Left lung (tissue), 10 donors: ENCODE data around the gene CSRNP2. TPM values are rescaled to one million over a fixed set of nuclear protein-coding genes. Genes with fewer than 3 reads are reported as not detected.

Experiments used
- ATAC-seq: fragments of 200-7000 bp; cut with Tn5 transposase; one replicate; pipeline ENCODE4 v1.9.1; 2020; ENCODE audit warnings: moderate library complexity
- DNase-seq, 4 donors: peaks; one replicate each; pipeline ENCODE4 v3.0.0-alpha.2; 2013 to 2020
- H3K27ac ChIP-seq, 2 donors: fragments of 200-600 bp; sonication (generic) in 1 of 2; one replicate each; pipeline versions ENCODE4 v1.5.0 to v1.8.0; 2020 to 2021
- H3K27me3 ChIP-seq, 2 donors: fragments of 200-600 bp; sonication (generic) in 1 of 2; one replicate each; pipeline versions ENCODE4 v1.5.0 to v1.8.0; 2020 to 2021
- H3K36me3 ChIP-seq, 2 donors: fragments of 200-600 bp; sonication (generic) in 1 of 2; one replicate each; pipeline versions ENCODE4 v1.5.0 to v1.8.0; 2020 to 2021
- H3K4me1 ChIP-seq, 2 donors: fragments of 200-600 bp; one replicate each; pipeline ENCODE4 v1.8.0; 2021
- H3K4me3 ChIP-seq, 2 donors: fragments of 200-600 bp; sonication (generic) in 1 of 2; one replicate each; pipeline versions ENCODE4 v1.5.0 to v1.8.0; 2020 to 2021; ENCODE audit warnings: mild to moderate bottlenecking in 1 of 2
- H3K9me3 ChIP-seq, 2 donors: fragments of 200-600 bp; sonication (generic) in 1 of 2; one replicate each; pipeline versions ENCODE4 v1.5.0 to v1.8.0; 2020 to 2021
- CTCF ChIP-seq, 2 donors: fragments of 200-600 bp; sonication (generic) in 1 of 2; IDR thresholded peaks; one replicate each; pipeline versions ENCODE4 v1.5.0 to v1.8.0; 2021; ENCODE audit warnings: antibody characterized with exemption in 2 of 2
- intact Hi-C, 2 donors: fragments of 100-400 bp; cut with DNase I; formaldehyde crosslinking; loops; one replicate each; pipeline versions ENCODE4 v1.11.2 to v1.14.2; 2022
- polyA plus RNA-seq, 6 donors: library from polyadenylated mRNA; unstranded; fragments of 120-200 nt; gene quantifications; one replicate each; pipeline ENCODE4 v1.2.1, GENCODE V29; 2013; ENCODE audit not compliant: insufficient read length in 6 of 6
- total RNA-seq, 2 donors: library from RNA; stranded (reverse); fragmentation: NEBNext Ultra II Directional; extraction: Animal tissue kit (Norgen Biotek cat#: 25700); gene quantifications; one replicate each; pipeline ENCODE4 v1.2.1, GENCODE V29; 2021
- donor health status: DM: no; HTN: yes; CAD: no.
- donor health status: DM: no; HTN: no; CAD: no.

CSRNP2 gene
- total and polyA plus RNA-seq, 8 donors, result 25.2 to 40.9 (median 34.6) TPM

GRCh38 chr12:51033457-51034089 is 49.8 kb downstream of the CSRNP2 start:
- Histone ChIP-seq H3K4me3 (no peak overlapping the region), H3K27ac (no peak overlapping the region), H3K36me3 (no peaks in the 10 kb centered on the region), H3K4me1 (peaks cover 0 to 3% of the 10 kb centered on the region in 2 donors), H3K27me3 (no peaks in the 10 kb centered on the region), H3K9me3 (no peaks in the 10 kb centered on the region)
- intact Hi-C loops, result no loop called here
- ATAC-seq (no peak), DNase-seq (no peak)
- no peak for TF ChIP-seq CTCF (IDR thresholded peaks at IDR 0.05)

GRCh38 chr12:51033048-51033447 is 50.3 kb downstream of the CSRNP2 start:
- H3K36me3 ChIP-seq, result no peaks in the 10 kb centered on the region
- intact Hi-C loops, result no loop called here
- DNase-seq (no peak), ATAC-seq (no peak)
- no peak overlapping the region for H3K27ac ChIP-seq
- H3K9me3 ChIP-seq, result no peaks in the 10 kb centered on the region
- no peak for TF ChIP-seq CTCF (IDR thresholded peaks at IDR 0.05)
- no peak overlapping the region for H3K4me3 ChIP-seq
- H3K27me3 ChIP-seq, result no peaks in the 10 kb centered on the region
- H3K4me1 ChIP-seq, result peaks cover 0 to 7% of the 10 kb centered on the region in 2 donors

- no peak for TF ChIP-seq CTCF (IDR thresholded peaks at IDR 0.05)
- intact Hi-C loops, result no loop called here
- H3K27ac ChIP-seq, result peak overlapping the region; percentile 44 to 64
Observed at GRCh38 chr12:51028813-51029150, 54.6 kb downstream of the CSRNP2 start.

GRCh38 chr12:51028126-51028812 is 55.1 kb downstream of the CSRNP2 start:
- TF ChIP-seq CTCF (IDR thresholded peaks at IDR 0.05), result peak; percentile 12 to 45
- intact Hi-C loops, result no loop called here
- peak; percentile 39 for ATAC-seq

More at GRCh38 chr12:51028813-51029150, 54.6 kb downstream of the CSRNP2 start:
- no peaks in the 10 kb centered on the region for H3K27me3 ChIP-seq
- H3K4me1 ChIP-seq, result peaks cover 0 to 36% of the 10 kb centered on the region in 2 donors
- no peaks in the 10 kb centered on the region for H3K36me3 ChIP-seq
- peak overlapping the region in 1 of 2 donors; percentile 2 for H3K4me3 ChIP-seq
- ATAC-seq (no peak), DNase-seq (no peak)
- no peaks in the 10 kb centered on the region for H3K9me3 ChIP-seq

GRCh38 chr12:51027342-51027835 is 56.0 kb downstream of the CSRNP2 start:
- no peaks in the 10 kb centered on the region for H3K27me3 ChIP-seq
- no peaks in the 10 kb centered on the region for H3K9me3 ChIP-seq
- TF ChIP-seq CTCF (IDR thresholded peaks at IDR 0.05), result no peak
- peaks cover 0 to 50% of the 10 kb centered on the region in 2 donors for H3K4me1 ChIP-seq
- intact Hi-C loops, result no loop called here
- H3K27ac ChIP-seq, result no peak overlapping the region
- no peak overlapping the region for H3K4me3 ChIP-seq
- DNase-seq, result no peak
- ATAC-seq, result no peak
- no peaks in the 10 kb centered on the region for H3K36me3 ChIP-seq

More at GRCh38 chr12:51028126-51028812, 55.1 kb downstream of the CSRNP2 start:
- no peaks in the 10 kb centered on the region for H3K36me3 ChIP-seq
- no peaks in the 10 kb centered on the region for H3K9me3 ChIP-seq
- DNase-seq, result peak in 1 of 4 donors; percentile 43
- H3K27ac ChIP-seq, result peak overlapping the region; percentile 44 to 64
- H3K4me3 ChIP-seq, result peak overlapping the region in 1 of 2 donors; percentile 2
- no peaks in the 10 kb centered on the region for H3K27me3 ChIP-seq
- H3K4me1 ChIP-seq, result peaks cover 0 to 41% of the 10 kb centered on the region in 2 donors
